Peyer's patch (tissue), 4 donors: ENCODE measurements around the gene FERD3L.

Experiments used
- POLR2A ChIP-seq, 2 donors: fragments of 450-650 bp; IDR thresholded peaks; one replicate each; pipeline ENCODE4 v1.5.1; 2017; ENCODE audit warnings: antibody characterized with exemption in 2 of 2, mild to moderate bottlenecking in 2 of 2, moderate library complexity in 2 of 2
- TF ChIP-seq, protein P1 (sequence below), 6 experiments: fragments of 450-650 bp in 4 of 6; fragments of 200-600 bp in 2 of 6; sonication (generic) in 1 of 6; IDR thresholded peaks; one replicate each; pipeline ENCODE4 v1.5.1; 2017 to 2019; ENCODE audit warnings: antibody characterized with exemption in 6 of 6, mild to moderate bottlenecking in 3 of 6, moderate library complexity in 1 of 6

DNA sequence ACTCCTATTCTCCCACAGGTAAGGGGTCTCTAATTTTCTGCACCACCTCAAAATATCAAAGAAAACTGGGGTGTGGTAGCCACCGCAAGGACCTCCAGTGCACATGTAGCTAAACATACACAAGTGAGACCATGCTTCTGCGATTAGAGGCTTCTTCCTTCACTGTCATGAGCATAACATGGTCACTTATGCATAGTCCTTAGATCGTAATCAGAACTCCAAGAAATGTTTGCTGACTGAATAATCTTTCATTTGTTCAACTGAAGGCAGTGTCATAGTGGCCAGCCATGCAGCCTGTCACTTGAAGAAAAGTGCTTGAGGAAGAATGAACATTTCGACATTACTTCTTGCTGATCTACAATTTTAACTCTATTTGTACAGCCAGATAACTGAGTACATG is 42.3 kb downstream of the FERD3L start:
- TF ChIP-seq, protein P1, sequence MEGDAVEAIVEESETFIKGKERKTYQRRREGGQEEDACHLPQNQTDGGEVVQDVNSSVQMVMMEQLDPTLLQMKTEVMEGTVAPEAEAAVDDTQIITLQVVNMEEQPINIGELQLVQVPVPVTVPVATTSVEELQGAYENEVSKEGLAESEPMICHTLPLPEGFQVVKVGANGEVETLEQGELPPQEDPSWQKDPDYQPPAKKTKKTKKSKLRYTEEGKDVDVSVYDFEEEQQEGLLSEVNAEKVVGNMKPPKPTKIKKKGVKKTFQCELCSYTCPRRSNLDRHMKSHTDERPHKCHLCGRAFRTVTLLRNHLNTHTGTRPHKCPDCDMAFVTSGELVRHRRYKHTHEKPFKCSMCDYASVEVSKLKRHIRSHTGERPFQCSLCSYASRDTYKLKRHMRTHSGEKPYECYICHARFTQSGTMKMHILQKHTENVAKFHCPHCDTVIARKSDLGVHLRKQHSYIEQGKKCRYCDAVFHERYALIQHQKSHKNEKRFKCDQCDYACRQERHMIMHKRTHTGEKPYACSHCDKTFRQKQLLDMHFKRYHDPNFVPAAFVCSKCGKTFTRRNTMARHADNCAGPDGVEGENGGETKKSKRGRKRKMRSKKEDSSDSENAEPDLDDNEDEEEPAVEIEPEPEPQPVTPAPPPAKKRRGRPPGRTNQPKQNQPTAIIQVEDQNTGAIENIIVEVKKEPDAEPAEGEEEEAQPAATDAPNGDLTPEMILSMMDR (IDR thresholded peaks at IDR 0.05) = no peak
- TF ChIP-seq POLR2A (IDR thresholded peaks at IDR 0.05) = no peak
